MG63 (cell line): ENCODE measurements around the gene IER3. TPM values are rescaled to one million over a fixed set of nuclear protein-coding genes. Genes with fewer than 3 reads are reported as not detected.

Source experiments
- DNase-seq: peaks from one replicate; pipeline ENCODE4 v3.0.0-alpha.2; 2020
- H3K27me3 ChIP-seq: fragments of 250-450 bp; sonication (Bioruptor Pico); 2 replicates; pipeline ENCODE4 v1.5.1; 2020; ENCODE audit warnings: mild to moderate bottlenecking, moderate library complexity
- H3K36me3 ChIP-seq: fragments of 250-450 bp; sonication (Bioruptor Pico); 2 replicates; pipeline ENCODE4 v1.5.1; 2020; ENCODE audit warnings: mild to moderate bottlenecking, moderate library complexity
- H3K4me3 ChIP-seq: fragments of 250-450 bp; sonication (Bioruptor Pico); 2 replicates; pipeline ENCODE4 v1.5.1; 2020; ENCODE audit warnings: mild to moderate bottlenecking, moderate library complexity
- H3K9me3 ChIP-seq: fragments of 250-450 bp; sonication (Bioruptor Pico); 2 replicates; pipeline ENCODE4 v1.5.1; 2020; ENCODE audit warnings: mild to moderate bottlenecking, moderate library complexity
- total RNA-seq: library from RNA; depleted of rRNA; stranded (reverse); fragments of >200 nt; shearing (Covaris generic); gene quantifications from 2 replicates; pipeline ENCODE4 v1.2.3, GENCODE V29; 2014; ENCODE audit warnings: low replicate concordance; rRNA removed

IER3 gene, protein sequence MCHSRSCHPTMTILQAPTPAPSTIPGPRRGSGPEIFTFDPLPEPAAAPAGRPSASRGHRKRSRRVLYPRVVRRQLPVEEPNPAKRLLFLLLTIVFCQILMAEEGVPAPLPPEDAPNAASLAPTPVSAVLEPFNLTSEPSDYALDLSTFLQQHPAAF
- 53.6 and 54.6 TPM in 2 replicates for total RNA-seq

DNA sequence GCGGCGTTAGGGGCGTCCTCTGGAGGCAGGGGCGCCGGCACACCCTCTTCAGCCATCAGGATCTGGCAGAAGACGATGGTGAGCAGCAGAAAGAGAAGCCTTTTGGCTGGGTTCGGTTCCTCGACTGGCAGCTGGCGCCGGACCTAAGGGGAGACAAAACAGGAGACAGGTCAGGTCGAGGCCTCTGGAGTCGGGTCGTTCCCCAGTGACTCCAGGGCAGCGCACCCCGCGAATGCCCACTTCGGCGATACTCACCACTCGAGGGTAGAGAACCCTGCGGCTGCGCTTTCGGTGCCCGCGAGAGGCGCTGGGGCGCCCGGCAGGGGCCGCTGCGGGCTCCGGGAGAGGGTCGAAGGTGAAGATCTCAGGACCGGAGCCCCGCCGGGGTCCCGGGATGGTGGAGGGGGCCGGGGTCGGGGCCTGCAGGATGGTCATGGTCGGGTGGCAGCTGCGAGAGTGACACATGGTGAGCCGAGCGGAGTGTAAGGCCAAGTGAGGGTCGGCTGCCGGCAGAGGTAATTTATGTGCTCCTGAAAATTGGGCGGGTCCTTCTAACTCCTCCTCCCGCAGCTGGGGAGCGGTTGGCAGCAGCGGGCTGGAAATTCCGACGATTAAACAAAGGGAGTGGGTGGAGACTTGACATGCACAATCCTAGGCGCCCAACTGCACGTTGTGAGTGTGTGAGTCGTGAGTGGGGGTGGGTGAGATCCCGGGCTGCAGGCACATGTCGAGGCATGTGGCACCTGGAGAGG, at the start of gene IER3:
Gene IER3 (minus strand): TSS at position 494 of the 752 bp plus-strand sequence. CDS start 29 bp downstream, at position 465.
- Histone ChIP-seq H3K36me3 (peaks cover 34% of the 10 kb centered on the region), H3K9me3 (no peaks in the 10 kb centered on the region), H3K4me3 (peak within 1 kb of the TSS; percentile 64), H3K27me3 (no peaks in the 10 kb centered on the region)
- DNase-seq: peak; percentile 82

DNA sequence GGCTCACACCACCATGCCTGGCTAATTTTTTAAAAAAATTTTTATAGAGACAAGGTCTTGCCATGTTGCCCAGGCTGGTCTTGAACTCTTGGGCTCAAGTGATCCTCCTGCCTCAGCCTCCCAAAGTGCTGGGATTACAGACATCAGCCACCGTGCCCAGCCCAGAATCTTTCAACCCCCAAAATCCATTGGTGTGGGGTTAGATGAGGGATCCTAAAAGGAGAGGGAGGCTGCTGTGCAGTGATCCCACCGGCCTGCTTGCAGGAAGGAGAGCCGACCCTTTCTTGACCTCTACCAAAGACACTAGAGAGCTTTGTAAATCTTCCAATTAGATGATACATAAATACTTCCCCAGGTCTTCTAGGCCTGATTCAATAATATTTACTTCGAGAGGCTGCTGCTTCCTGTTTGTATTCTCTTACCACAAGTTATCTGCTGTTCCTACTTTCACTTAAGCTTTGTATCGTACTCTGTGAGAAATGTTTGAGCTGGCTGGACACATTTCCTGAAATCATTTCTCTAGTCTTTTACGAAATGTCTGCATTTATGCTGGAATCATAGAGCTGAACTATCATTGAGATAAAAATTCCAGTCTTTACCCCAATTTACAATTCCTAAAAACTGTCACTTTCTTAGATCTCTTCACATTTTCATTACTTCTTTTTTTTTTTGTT, 49.3 kb upstream of the IER3 start:
- no peak for DNase-seq
- Histone ChIP-seq H3K27me3 (no peaks in the 10 kb centered on the region), H3K9me3 (no peaks in the 10 kb centered on the region), H3K36me3 (no peaks in the 10 kb centered on the region), H3K4me3 (no peak overlapping the region)

DNA sequence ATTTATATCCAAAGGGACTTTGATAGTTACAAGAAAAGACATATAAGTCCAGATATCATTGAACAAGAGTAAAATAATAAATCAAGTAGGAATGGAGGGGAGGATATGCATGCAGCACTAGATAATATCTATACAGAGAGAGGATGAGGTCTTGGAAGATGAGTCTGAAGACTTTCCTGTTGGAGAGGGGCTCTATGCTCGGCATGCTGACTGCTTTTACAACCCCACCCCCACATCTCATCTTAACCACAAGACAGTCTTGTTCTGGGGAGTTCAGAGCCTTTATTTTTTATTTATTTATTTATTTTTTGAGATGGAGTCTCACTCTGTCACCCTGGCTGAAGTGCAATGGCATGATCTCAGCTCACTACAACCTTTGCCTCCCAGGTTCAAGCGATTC, 48.4 kb upstream of the IER3 start:
- H3K9me3 ChIP-seq: no peaks in the 10 kb centered on the region

DNA sequence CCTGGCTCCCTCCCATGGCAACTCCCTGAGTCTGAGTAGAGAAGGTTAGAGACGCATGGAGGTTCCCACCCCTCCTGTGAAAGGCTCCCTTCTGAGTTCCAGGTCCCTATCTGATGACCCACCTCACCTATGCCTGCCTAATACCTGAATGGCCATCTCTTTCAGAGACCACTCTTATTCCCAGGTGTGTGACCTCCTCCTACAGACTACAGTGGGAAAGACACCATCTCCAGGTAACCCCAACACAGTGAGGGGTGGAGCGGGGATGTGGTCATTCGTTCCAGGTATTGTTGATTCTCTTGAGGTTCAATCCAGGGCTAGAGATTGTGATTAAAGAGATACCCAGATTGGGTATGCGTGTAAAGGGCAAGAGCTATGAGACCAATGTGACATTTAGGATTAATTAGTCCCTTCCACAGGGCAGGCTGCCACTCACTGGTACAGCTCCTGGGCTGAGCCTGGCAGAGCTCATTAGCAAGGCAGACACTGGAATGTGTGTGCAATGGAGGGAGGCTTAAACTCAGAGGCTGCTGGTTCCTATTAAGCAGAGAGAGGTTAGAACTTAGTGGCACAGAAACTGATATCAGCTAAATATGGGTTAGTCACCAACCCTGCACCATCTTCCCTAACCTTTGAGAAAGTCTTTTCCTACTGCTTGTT, 46.5 kb upstream of the IER3 start:
- no peak for DNase-seq
- Histone ChIP-seq H3K36me3 (no peaks in the 10 kb centered on the region), H3K4me3 (no peak overlapping the region), H3K9me3 (no peaks in the 10 kb centered on the region), H3K27me3 (no peaks in the 10 kb centered on the region)

More for the DNA sequence above, 48.4 kb upstream of the IER3 start:
- no peak for DNase-seq
- Histone ChIP-seq H3K4me3 (no peak overlapping the region), H3K27me3 (no peaks in the 10 kb centered on the region), H3K36me3 (no peaks in the 10 kb centered on the region)

DNA sequence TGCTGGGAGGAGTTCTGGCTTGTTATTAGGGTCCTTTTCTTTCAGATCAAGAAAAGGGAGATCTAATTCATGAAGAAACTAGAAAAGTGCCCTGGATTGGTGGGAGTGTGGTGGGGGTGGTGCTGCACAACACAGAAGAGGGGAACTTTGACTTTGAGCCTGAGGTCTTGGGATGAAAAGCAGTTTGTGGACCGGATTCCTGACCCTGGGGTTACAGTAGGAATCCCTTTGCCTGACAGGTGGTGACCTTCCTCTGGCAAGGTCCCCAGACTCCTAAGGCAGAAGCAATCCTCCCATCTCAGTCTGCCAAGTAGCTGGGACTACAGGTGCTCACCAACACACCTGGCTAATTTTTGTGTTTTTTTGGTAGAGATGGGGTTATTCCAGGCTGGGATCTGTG, 45.3 kb upstream of the IER3 start:
- Histone ChIP-seq H3K27me3 (no peaks in the 10 kb centered on the region), H3K9me3 (no peaks in the 10 kb centered on the region), H3K4me3 (no peak overlapping the region), H3K36me3 (no peaks in the 10 kb centered on the region)
- no peak for DNase-seq

DNA sequence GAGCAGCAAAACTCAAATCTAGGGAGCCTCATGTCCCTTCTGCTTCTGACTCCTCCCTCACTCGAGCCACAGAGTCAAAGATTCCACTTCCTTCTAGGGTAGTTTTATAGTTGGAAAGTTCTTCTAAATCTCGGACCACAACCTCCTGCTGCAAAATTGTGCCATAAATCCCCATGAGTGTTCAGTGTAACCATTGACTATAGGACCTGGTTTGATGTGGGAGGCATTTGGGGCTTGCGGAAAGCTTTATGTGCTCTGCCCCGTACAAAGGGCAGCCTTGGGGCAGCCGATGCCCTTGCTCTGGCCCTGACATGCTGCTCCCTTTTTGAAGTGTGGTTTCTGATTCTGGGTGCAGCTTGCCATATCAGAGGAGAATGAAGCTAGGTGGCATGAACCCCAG, 43.6 kb upstream of the IER3 start:
- no peaks in the 10 kb centered on the region for H3K27me3 ChIP-seq
- H3K9me3 ChIP-seq: no peaks in the 10 kb centered on the region
- H3K4me3 ChIP-seq: no peak overlapping the region
- no peaks in the 10 kb centered on the region for H3K36me3 ChIP-seq
- DNase-seq: no peak

DNA sequence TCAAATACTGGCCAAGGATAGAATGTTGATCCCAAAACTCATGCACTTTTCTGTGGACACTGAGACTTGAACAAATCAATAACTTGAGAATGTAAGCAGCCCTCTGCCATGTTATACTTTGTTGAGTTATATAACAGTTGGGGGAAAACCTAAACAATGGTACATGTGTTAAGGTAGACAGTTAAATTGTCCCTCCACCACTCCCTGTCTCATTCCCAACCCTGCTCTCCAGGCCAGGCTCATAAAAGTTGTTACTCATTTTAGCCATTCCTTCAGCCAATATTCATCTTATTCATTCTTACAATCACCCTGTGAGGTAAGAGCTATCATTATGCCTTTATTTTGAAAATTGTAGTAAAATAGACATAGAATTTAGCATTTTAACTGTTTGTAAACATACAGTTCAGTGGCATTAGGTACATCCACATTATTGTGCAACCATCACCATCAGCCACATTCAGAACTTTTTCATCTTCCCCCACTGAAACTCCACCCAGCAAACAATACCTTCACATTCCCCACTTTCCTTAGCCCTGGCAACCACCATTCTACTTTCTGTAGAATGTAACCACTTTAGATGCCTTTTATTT, 38.2 kb upstream of the IER3 start:
- no peak overlapping the region for H3K4me3 ChIP-seq
- no peaks in the 10 kb centered on the region for H3K36me3 ChIP-seq
- DNase-seq: peak; percentile 54
- no peaks in the 10 kb centered on the region for H3K9me3 ChIP-seq
- H3K27me3 ChIP-seq: no peaks in the 10 kb centered on the region

DNA sequence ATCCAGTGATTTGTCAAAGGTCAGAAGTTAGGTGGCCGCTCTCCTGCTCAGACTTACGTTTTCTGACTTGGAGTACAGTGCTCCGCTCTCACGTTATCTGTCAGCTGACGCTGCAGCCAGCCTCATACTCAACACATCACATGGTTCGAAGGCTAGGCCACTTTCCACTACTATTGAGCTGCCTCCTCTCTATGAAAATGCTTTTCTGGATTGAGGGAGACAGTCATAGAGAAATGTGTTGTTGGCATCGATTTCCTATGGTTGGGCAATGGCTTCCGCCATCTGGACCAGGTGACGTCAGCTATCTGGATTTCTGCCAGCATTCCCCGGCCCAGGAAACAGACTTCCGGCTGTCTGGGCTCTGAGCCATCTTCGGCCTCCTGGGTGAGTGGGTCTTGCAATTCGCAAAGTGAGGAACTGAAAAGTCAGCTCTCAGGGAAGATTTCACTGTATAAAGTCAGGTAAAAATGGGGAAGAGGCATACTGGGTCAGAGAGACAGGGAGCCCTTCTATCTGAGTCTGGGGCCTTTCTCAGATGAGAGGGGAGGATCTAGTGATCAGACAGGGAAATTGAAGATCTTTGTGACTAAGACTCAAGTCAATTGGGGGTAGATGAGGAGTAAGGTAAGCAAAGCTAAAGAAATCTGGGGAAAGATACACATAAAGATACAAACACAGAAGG, 37.5 kb upstream of the IER3 start:
- H3K27me3 ChIP-seq: no peaks in the 10 kb centered on the region
- H3K9me3 ChIP-seq: no peaks in the 10 kb centered on the region
- peak; percentile 94 for DNase-seq
- no peaks in the 10 kb centered on the region for H3K36me3 ChIP-seq
- H3K4me3 ChIP-seq: no peak overlapping the region

DNA sequence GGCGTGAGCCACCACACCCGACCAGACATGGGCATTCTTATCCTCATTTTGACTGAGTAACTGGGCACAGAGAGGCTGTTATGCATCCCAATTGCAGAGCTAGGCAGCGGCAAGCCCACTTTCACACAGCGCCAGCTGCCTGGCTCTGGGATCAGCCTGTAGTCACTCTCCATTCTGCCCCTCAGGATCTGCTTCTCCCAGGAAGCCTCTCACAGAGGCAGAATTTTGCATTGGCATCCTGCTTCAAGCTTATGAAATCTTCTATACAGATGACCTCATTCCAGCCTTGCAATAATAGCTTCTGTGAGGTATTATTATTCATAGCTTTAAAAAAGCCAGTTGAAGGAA, 37.0 kb upstream of the IER3 start:
- no peaks in the 10 kb centered on the region for H3K36me3 ChIP-seq
- no peaks in the 10 kb centered on the region for H3K27me3 ChIP-seq
- H3K4me3 ChIP-seq: no peak overlapping the region
- peak; percentile 65 for DNase-seq
- no peaks in the 10 kb centered on the region for H3K9me3 ChIP-seq

DNA sequence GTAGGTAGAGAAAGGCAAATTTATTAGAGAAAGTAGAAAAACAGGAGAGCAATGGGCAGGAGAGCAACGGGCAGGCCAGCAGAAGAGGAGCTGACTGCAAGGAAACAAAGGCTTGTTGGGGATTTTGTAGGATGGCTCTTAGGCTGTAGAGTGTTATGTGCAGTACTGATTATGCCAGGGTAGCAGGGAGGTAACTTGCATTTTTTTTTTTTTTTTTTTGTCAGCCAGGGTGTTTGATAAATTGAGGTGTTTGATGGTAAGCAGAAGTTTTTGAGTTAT, 36.2 kb upstream of the IER3 start:
- H3K4me3 ChIP-seq: no peak overlapping the region
- H3K9me3 ChIP-seq: no peaks in the 10 kb centered on the region
- no peaks in the 10 kb centered on the region for H3K27me3 ChIP-seq
- no peak for DNase-seq
- no peaks in the 10 kb centered on the region for H3K36me3 ChIP-seq

DNA sequence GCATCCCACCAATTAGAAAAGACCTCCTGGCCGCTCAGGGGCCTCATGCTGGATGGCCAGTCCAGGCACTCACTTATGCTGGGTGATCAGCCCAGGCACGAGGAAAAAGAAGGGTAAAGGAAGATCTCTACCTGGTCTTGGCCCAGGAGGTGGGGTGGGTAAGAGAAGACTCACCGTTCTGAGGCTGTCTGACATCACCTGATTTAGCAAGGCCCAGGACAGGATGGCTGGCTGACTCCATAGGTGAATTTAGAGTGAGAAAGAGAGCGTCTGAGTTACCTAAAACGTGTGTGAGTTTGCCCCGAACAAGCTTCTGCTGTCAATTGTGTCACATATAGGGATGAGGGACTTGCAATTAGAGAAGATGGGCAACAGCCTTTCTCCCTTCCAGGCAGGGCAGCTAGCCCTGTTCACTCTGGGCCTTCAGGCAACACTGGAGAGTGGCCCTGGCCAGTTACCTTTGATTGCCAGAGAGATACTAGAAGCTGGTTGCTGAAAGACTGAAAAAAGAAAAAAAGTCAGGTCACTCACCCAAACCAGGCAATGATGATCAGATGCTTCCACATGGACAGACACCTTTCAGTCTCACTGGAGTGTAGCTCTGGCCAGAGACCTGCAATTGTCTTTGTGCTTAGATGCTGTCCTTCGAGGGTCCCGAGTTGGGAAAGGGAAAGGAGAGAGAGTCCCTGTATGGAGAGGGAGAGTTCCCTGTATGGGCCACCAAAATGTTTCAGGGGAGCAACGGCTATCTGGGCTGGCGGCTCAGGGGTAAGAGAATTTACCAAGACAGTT, 35.7 kb upstream of the IER3 start:
- DNase-seq: no peak
- Histone ChIP-seq H3K4me3 (no peak overlapping the region), H3K27me3 (no peaks in the 10 kb centered on the region), H3K9me3 (no peaks in the 10 kb centered on the region), H3K36me3 (no peaks in the 10 kb centered on the region)

DNA sequence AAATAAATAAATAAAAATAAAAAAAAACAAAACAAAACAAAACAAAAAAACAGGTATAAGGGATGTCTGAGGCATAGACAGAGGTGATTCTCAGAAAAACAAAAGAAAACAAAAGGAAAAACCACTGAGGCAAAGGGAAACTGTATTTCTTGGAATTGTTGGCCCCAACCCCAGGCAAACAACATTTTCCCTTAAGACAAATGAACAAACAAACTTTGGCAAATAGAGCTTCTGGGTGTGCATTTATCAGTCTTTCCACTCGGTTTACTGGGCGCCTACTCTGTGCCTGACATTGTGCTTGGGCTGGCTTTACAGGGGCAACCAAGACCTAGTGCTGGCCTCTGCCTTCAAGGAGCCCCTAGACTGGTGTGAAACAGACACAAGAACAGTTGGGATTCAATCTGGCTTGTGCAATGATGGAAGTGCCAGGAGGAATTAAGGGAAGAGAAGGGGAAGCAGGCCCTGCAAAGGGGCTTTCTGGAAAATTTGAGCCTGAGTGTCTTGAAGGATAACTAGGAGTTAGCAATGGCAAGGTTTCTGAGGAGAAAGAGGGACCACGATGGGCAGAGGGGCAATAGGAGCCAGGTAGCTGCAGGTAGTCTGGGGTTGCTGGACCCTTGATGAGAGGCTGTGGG, 33.8 kb upstream of the IER3 start:
- Histone ChIP-seq H3K4me3 (no peak overlapping the region), H3K27me3 (no peaks in the 10 kb centered on the region), H3K9me3 (no peaks in the 10 kb centered on the region), H3K36me3 (no peaks in the 10 kb centered on the region)
- DNase-seq: no peak

DNA sequence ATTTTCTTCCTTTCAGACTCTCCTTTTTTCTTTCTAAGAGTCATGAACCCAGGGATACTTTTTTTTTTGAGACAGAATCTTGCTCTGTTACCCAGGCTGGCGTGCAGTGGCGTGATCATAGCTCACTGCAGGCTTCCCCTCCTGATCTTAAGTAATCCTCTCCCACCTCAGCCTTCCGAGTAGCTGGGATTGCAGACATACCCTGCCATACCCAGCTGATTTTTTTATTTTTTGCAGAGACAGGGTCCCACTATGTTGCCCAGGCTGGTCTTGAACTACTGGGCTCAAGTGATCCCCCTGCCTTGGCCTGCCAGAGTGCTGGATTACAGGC, 32.8 kb upstream of the IER3 start:
- no peak for DNase-seq
- no peaks in the 10 kb centered on the region for H3K27me3 ChIP-seq
- no peak overlapping the region for H3K4me3 ChIP-seq
- no peaks in the 10 kb centered on the region for H3K36me3 ChIP-seq
- no peaks in the 10 kb centered on the region for H3K9me3 ChIP-seq

DNA sequence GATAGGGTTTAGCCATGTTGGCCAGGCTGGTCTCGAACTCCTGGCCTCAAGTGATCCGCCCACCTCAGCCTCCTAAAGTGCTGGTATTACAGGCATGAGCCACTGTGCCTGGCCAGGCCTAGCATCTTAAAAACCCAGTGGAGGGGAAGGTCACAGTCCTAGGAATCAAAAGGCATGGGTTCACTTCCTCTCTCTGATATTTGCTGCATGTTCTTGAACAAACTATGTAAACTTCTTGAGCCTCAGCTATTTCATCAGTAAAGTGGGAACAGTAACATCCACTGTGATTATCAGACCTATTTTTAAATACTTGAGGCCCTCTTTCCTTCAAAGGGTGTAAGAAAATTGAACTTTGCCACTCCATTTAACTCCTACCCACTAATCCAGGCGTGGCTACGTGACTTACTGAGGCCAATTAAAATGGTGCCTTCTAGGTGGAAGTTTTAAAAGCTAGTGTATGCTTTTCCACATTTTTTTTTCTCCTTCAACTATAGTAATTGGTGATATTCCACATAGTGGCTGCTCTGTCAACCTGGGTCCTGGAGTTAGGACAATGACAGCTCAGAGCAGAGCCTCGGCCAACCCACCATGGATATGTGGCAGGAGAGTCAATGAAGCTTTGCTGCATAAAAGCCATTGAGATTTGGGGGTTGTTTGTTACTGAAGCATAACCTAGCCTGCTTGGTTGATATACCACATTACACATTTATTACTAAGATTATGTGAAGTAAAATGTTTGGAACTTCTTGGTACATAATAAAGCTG, 32.2 kb upstream of the IER3 start:
- Histone ChIP-seq H3K9me3 (no peaks in the 10 kb centered on the region), H3K27me3 (no peaks in the 10 kb centered on the region), H3K36me3 (no peaks in the 10 kb centered on the region), H3K4me3 (no peak overlapping the region)
- DNase-seq: no peak

DNA sequence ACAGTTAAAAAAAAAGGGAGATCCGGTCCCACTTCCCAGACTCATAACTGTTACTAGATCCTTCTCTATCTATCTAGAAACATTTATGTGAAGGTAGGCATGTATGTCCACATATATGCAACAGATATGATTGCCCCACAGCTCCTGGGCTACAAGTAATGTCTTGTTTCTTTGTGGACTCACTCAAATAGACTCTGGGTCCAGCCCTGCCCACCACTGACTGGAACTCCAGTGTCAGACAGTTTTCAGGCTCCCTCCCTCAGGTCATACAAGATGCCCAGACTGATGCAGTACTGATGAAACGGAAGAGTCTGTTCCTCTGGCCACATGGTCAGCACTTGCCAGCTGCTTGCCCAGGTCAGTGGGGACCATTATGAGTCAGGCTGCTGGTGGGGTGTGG, 30.8 kb upstream of the IER3 start:
- no peaks in the 10 kb centered on the region for H3K36me3 ChIP-seq
- H3K4me3 ChIP-seq: no peak overlapping the region
- H3K27me3 ChIP-seq: no peaks in the 10 kb centered on the region
- H3K9me3 ChIP-seq: no peaks in the 10 kb centered on the region
- DNase-seq: no peak
